HEK293T (cell line): ENCODE data around the gene CLEC18C.

Experiments
- ARNT ChIP-seq: fragments of 450-650 bp; IDR thresholded peaks from 2 replicates; pipeline ENCODE4 v1.6.1; 2017; ENCODE audit warnings: mild to moderate bottlenecking
- CTBP1 ChIP-seq: fragments of 450-650 bp; IDR thresholded peaks from 2 replicates; pipeline ENCODE4 v1.6.1; 2016; ENCODE audit warnings: borderline replicate concordance
- ELF4 ChIP-seq: fragments of 450-650 bp; IDR thresholded peaks from 2 replicates; pipeline ENCODE4 v1.6.1; 2017; ENCODE audit warnings: antibody characterized with exemption
- FOXA1 ChIP-seq: fragments of 450-650 bp; IDR thresholded peaks from 2 replicates; pipeline ENCODE4 v1.6.1; 2016; ENCODE audit warnings: mild to moderate bottlenecking
- FOXK2 ChIP-seq: fragments of 450-650 bp; IDR thresholded peaks from 2 replicates; pipeline ENCODE4 v1.6.1; 2016; ENCODE audit warnings: mild to moderate bottlenecking
- FOXM1 ChIP-seq: fragments of 450-650 bp; IDR thresholded peaks from 2 replicates; pipeline ENCODE4 v1.6.1; 2017; ENCODE audit warnings: mild to moderate bottlenecking, borderline replicate concordance
- HDGF ChIP-seq: fragments of 450-650 bp; IDR thresholded peaks from 2 replicates; pipeline ENCODE4 v1.6.1; 2017; ENCODE audit warnings: antibody characterized with exemption, borderline replicate concordance
- L3MBTL2 ChIP-seq: fragments of 450-650 bp; conservative IDR thresholded peaks from 2 replicates; pipeline ENCODE4 v1.6.1; 2016; ENCODE audit warnings: mild to moderate bottlenecking
- NFRKB ChIP-seq: fragments of 450-650 bp; IDR thresholded peaks from 2 replicates; pipeline ENCODE4 v1.6.1; 2016; ENCODE audit warnings: mild to moderate bottlenecking, moderate library complexity
- PKNOX1 ChIP-seq: fragments of 450-650 bp; IDR thresholded peaks from 2 replicates; pipeline ENCODE4 v1.6.1; 2016
- SP1 ChIP-seq: fragments of 450-650 bp; IDR thresholded peaks from 2 replicates; pipeline ENCODE4 v1.6.1; 2017
- SUZ12 ChIP-seq: fragments of 450-650 bp; IDR thresholded peaks from 2 replicates; pipeline ENCODE4 v1.6.1; 2016; ENCODE audit warnings: mild to moderate bottlenecking
- TARDBP ChIP-seq: fragments of 450-650 bp; IDR thresholded peaks from 2 replicates; pipeline ENCODE4 v1.6.1; 2016

- no peak for TF ChIP-seq FOXK2
- TF ChIP-seq FOXA1: no peak
- TF ChIP-seq FOXM1: no peak
- no peak for TF ChIP-seq SUZ12
- TF ChIP-seq SP1: no peak
- TF ChIP-seq CTBP1: no peak
- no peak for TF ChIP-seq ELF4
- no peak for TF ChIP-seq PKNOX1
- TF ChIP-seq L3MBTL2: no peak
- TF ChIP-seq TARDBP: no peak
- TF ChIP-seq ARNT: no peak
- TF ChIP-seq NFRKB: no peak
- TF ChIP-seq HDGF: no peak
Observed at GRCh38 chr16:70163596-70163995, 10.0 kb upstream of the CLEC18C start.
